Right lobe of liver (tissue), 6 donors: Measurements from ENCODE around the gene ASGR1. TPM values are rescaled to one million over a fixed set of nuclear protein-coding genes. Genes with fewer than 3 reads are reported as not detected.

Source experiments
- ATAC-seq, 4 donors: fragments of 200-7000 bp; cut with Tn5 transposase; one replicate each; pipeline ENCODE4 v1.9.1; 2020; ENCODE audit warnings: mild to moderate bottlenecking in 4 of 4, moderate library complexity in 4 of 4
- DNase-seq, 3 donors: peaks; one replicate each; pipeline ENCODE4 v3.0.0-alpha.2; 2020
- H3K27ac ChIP-seq, 3 donors: fragments of 200-600 bp; one replicate each; pipeline ENCODE4 v1.8.0; 2022
- H3K27me3 ChIP-seq, 2 donors: fragments of 200-600 bp; one replicate each; pipeline ENCODE4 v1.8.0; 2022
- H3K36me3 ChIP-seq, 4 donors: fragments of 200-600 bp; sonication (generic) in 1 of 4; one replicate each; pipeline versions ENCODE4 v1.5.1 to v1.8.0; 2017 to 2022; ENCODE audit warnings: control low read depth in 1 of 4
- H3K4me1 ChIP-seq, 4 donors: fragments of 200-600 bp; sonication (generic) in 1 of 4; one replicate each; pipeline versions ENCODE4 v1.5.1 to v1.8.0; 2017 to 2022; ENCODE audit warnings: control low read depth in 1 of 4
- H3K4me3 ChIP-seq, 3 donors: fragments of 200-600 bp; one replicate each; pipeline ENCODE4 v1.8.0; 2022
- H3K9me3 ChIP-seq, 4 donors: fragments of 200-600 bp; sonication (generic) in 1 of 4; one replicate each; pipeline versions ENCODE4 v1.5.1 to v1.8.0; 2017 to 2022; ENCODE audit warnings: control low read depth in 1 of 4
- CTCF ChIP-seq, 4 donors: fragments of 200-600 bp in 3 of 4; fragments of 450-650 bp in 1 of 4; IDR thresholded peaks; one replicate each; pipeline versions ENCODE4 v1.5.1 to v1.8.0; 2016 to 2022; ENCODE audit warnings: antibody characterized with exemption in 4 of 4, mild to moderate bottlenecking in 2 of 4
- POLR2A ChIP-seq: fragments of 450-650 bp; IDR thresholded peaks from one replicate; pipeline ENCODE4 v1.6.1; 2017; ENCODE audit warnings: antibody characterized with exemption, mild to moderate bottlenecking
- WGBS: methylation state at CpG from one replicate; pipeline ENCODE4 v1.1.6; 2018; ENCODE audit warnings: low coverage, low lambda C conversion rate; ENCODE audit not compliant: insufficient coverage; ENCODE audit errors: missing lambda C conversion rate; 5-methylcytosine and 5-hydroxymethylcytosine counted together
- intact Hi-C, 2 donors: fragments of 100-400 bp; cut with DNase I; formaldehyde crosslinking; loops; one replicate each; pipeline versions ENCODE4 v1.11.2 to v1.14.1; 2022
- total RNA-seq, 6 experiments: library from RNA; depleted of rRNA in 2 of 6; stranded (reverse); fragments of >200 nt in 2 of 6; fragmentation: NEBNext Ultra II Directional in 3 of 6; extraction: Animal tissue kit (Norgen Biotek cat#: 25700) in 3 of 6; gene quantifications; one replicate each; pipeline versions ENCODE4 v1.1.0 to v1.2.4, GENCODE V29; 2016 to 2023
- donor health status: DM: no; HTN: yes; CAD: no.
- donor health status: DM: no; HTN: no; CAD: no.
- donor health status: DM: no; HTN: no; CAD: no.
- donor health status: DM: no; HTN: yes; CAD: no.
- donor health status: DM: no; HTN: yes; CAD: no.

ASGR1 gene
- total RNA-seq, 6 experiments from 2014 or later = 399 to 624 (median 417) TPM

GRCh38 chr17:7208027-7208571 is 28.9 kb upstream of the ASGR1 start:
- WGBS = 45% methylated on average over 2 of the region's 21 CpGs
- Histone ChIP-seq H3K4me1 (peaks cover 0 to 5% (median 0%) of the 10 kb centered on the region in 4 donors), H3K27me3 (no peaks in the 10 kb centered on the region), H3K9me3 (no peaks in the 10 kb centered on the region), H3K27ac (no peak overlapping the region), H3K4me3 (no peak overlapping the region), H3K36me3 (no peaks in the 10 kb centered on the region)
- DNase-seq = peak in 1 of 3 donors; percentile 45
- intact Hi-C loops = no loop called here
- TF ChIP-seq CTCF (IDR thresholded peaks at IDR 0.05) (no peak), POLR2A (no peak)
- ATAC-seq = no peak

GRCh38 chr17:7207120-7208001 is 28.2 kb upstream of the ASGR1 start:
- TF ChIP-seq POLR2A (no peak), CTCF (IDR thresholded peaks at IDR 0.05) (no peak)
- intact Hi-C loops = no loop called here
- WGBS = 88% methylated on average over 21 of the region's 24 CpGs

GRCh38 chr17:7205561-7205960 is 26.4 kb upstream of the ASGR1 start:
- intact Hi-C loops = no loop called here
- Histone ChIP-seq H3K36me3 (peaks cover 0 to 5% (median 0%) of the 10 kb centered on the region in 4 donors), H3K27ac (no peak overlapping the region), H3K4me3 (peak overlapping the region in 2 of 3 donors; percentile 38 to 45), H3K27me3 (no peaks in the 10 kb centered on the region), H3K4me1 (peaks cover 0 to 5% (median 0%) of the 10 kb centered on the region in 4 donors), H3K9me3 (no peaks in the 10 kb centered on the region)
- ATAC-seq = no peak
- no peak for TF ChIP-seq CTCF (IDR thresholded peaks at IDR 0.05)
- no peak for TF ChIP-seq POLR2A
- no peak for DNase-seq
- WGBS = 63% methylated on average over 13 of the region's 15 CpGs

More at GRCh38 chr17:7207120-7208001, 28.2 kb upstream of the ASGR1 start:
- ATAC-seq = no peak
- Histone ChIP-seq H3K36me3 (peaks cover 0 to 4% (median 0%) of the 10 kb centered on the region in 4 donors), H3K4me1 (peaks cover 0 to 5% (median 0%) of the 10 kb centered on the region in 4 donors), H3K27ac (no peak overlapping the region), H3K9me3 (no peaks in the 10 kb centered on the region), H3K4me3 (no peak overlapping the region), H3K27me3 (no peaks in the 10 kb centered on the region)
- no peak for DNase-seq

GRCh38 chr17:7204828-7205461 is 25.8 kb upstream of the ASGR1 start:
- DNase-seq = peak; percentile 68 to 76 (median 74)
- peak overlapping the region; percentile 25 to 45 (median 38) for H3K4me3 ChIP-seq
- peaks cover 0 to 5% (median 0%) of the 10 kb centered on the region in 4 donors for H3K36me3 ChIP-seq
- WGBS = 2% methylated on average over 9 of the region's 34 CpGs
- H3K9me3 ChIP-seq = no peaks in the 10 kb centered on the region
- ATAC-seq = peak; percentile 74 to 84 (median 80)
- no peaks in the 10 kb centered on the region for H3K27me3 ChIP-seq
- intact Hi-C loops = no loop called here
- peaks cover 0 to 5% (median 0%) of the 10 kb centered on the region in 4 donors for H3K4me1 ChIP-seq
- TF ChIP-seq POLR2A = no peak
- TF ChIP-seq CTCF (IDR thresholded peaks at IDR 0.05) = no peak
- no peak overlapping the region for H3K27ac ChIP-seq
